ENCODE data around the gene LRCH1. TPM values are rescaled to one million over a fixed set of nuclear protein-coding genes. Genes with fewer than 3 reads are reported as not detected.

Gene LRCH1
- total and polyA plus RNA-seq, 2 of the 4 experiments (the other 2 are of a cell fraction): 7.0 to 8.8 TPM

DNA sequence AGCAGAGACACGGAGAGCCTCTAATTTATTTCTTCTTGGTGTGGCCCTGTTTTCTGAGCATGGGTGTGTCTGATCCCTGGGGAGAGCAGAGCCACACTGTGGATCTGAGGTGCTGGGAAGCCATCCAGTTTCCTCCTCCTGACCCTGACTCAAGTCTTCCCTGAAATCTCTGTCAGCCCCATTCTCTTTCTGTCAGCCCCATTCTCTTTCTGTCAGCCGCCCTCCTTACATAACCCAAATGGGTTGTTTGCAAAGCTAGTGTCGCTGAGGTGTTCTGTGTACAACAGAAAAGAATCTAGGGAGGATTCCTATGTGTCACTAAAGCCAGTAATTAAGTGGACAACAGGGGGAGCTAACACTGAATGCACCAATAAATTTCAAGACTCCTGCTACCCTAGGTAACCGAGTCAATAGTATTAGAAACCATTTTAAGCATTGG is 50.2 kb downstream of the LRCH1 start:
- in situ Hi-C loops (cut with MboI; ENCODE audit: low sequenced_read_pairs): no loop called here
- no peaks in the 10 kb centered on the region for H3K9me3 ChIP-seq (ENCODE audit: control insufficient read depth, insufficient read depth, low read length)
- no peak overlapping the region for H3K4me2 ChIP-seq (ENCODE audit: low read depth, low read length)
- H4K5ac ChIP-seq (ENCODE audit: low read depth, low read length): no peak overlapping the region
- WGBS, 2 experiments (ENCODE audit: extremely low coverage in 2 of 2, insufficient read length in 1 of 2): no CpG with 5 or more reads among the region's 4 CpGs
- H3K27me3 ChIP-seq (ENCODE audit: control insufficient read depth, insufficient read depth, low read length): no peaks in the 10 kb centered on the region
- no peak overlapping the region for H2BK15ac ChIP-seq (ENCODE audit: low read depth, low read length)
- DNase-seq: no peak
- H2BK20ac ChIP-seq (ENCODE audit: low read depth, low read length): no peak overlapping the region
- H2BK120ac ChIP-seq (ENCODE audit: low read depth, low read length): no peak overlapping the region
- POLR2A ChIA-PET (ENCODE audit: unreplicated experiment): no interaction called here
- H3K79me1 ChIP-seq (ENCODE audit: low read depth in 1 of 2, low read length in 2 of 2): peaks cover 26 to 86% of the 10 kb centered on the region in 2 experiments
- intact Hi-C loops (cut with micrococcal nuclease): no loop called here
- H4K91ac ChIP-seq (ENCODE audit: insufficient read depth, low read depth, low read length): no peak overlapping the region
- H3K4me1 ChIP-seq (ENCODE audit: control insufficient read depth, insufficient read depth, low read length): peaks cover 13% of the 10 kb centered on the region
- no peak overlapping the region for H2AK9ac ChIP-seq (replicated peaks; ENCODE audit: low read depth, low read length, poor library complexity)
- no peak overlapping the region for H3K9ac ChIP-seq (ENCODE audit: low read depth, low read length)
- H3K9me1 ChIP-seq (ENCODE audit: insufficient read depth, low read length): peaks cover 12% of the 10 kb centered on the region
- no peak overlapping the region for H3K18ac ChIP-seq (ENCODE audit: low read depth, low read length)
- CTCF ChIA-PET: interaction anchor here (0.6 to 1.1 kb wide), 3 partner anchors 81 to 131 kb away, joined by 3 to 4 read pairs (median 3); no protein-coding TSS in a partner anchor
- no peak overlapping the region for H3K4me3 ChIP-seq (ENCODE audit: insufficient read depth, low read depth, low read length)
- H3K56ac ChIP-seq (ENCODE audit: extremely low read depth, insufficient read depth, low read length): no peak overlapping the region
- ATAC-seq (ENCODE audit: low read depth): no peak
- no peaks in the 10 kb centered on the region for H3K36me3 ChIP-seq (ENCODE audit: control insufficient read depth, insufficient read depth, low read length)
- peaks cover 57% of the 10 kb centered on the region for H4K20me1 ChIP-seq (ENCODE audit: insufficient read depth, low read length)
- H2AK5ac ChIP-seq (ENCODE audit: low read depth, low read length): peak overlapping the region; percentile 1; the same call in 1 of the 2 replicates
- no TSS peak for BruUV-seq (replicated peaks)
- H2BK5ac ChIP-seq (ENCODE audit: low read depth, low read length, poor library complexity, severe bottlenecking): no peak overlapping the region
- no peak overlapping the region for H2AFZ ChIP-seq (replicated peaks; ENCODE audit: low read length, poor library complexity)
- H4K8ac ChIP-seq (ENCODE audit: low read depth in 2 of 2, low read length in 2 of 2): no peak overlapping the region
- dilution Hi-C loops (cut with HindIII; ENCODE audit: low sequenced_read_pairs, unreplicated experiment): no loop called here
- H3K23ac ChIP-seq (ENCODE audit: low read depth, low read length): no peak overlapping the region
- H3K4ac ChIP-seq (ENCODE audit: low read depth, low read length): no peak overlapping the region
- no peak overlapping the region for H3K14ac ChIP-seq (replicated peaks; ENCODE audit: low read depth, low read length)
- H3K27ac ChIP-seq (ENCODE audit: insufficient read depth, low read length): no peak overlapping the region
- no peak for TF ChIP-seq FOS (IDR thresholded peaks at IDR 0.05; ENCODE audit: low read depth, low read length)
- 0 out of 2 replicates have a peak, but pooled peaks have one; percentile 18 for TF ChIP-seq CTCF (conservative IDR thresholded peaks at IDR 0.05; ENCODE audit: low read depth, low read length)
- TF ChIP-seq CEBPB (IDR thresholded peaks at IDR 0.05; ENCODE audit: low read depth, low read length): no peak
- TF ChIP-seq, protein P1, sequence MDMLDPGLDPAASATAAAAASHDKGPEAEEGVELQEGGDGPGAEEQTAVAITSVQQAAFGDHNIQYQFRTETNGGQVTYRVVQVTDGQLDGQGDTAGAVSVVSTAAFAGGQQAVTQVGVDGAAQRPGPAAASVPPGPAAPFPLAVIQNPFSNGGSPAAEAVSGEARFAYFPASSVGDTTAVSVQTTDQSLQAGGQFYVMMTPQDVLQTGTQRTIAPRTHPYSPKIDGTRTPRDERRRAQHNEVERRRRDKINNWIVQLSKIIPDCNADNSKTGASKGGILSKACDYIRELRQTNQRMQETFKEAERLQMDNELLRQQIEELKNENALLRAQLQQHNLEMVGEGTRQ (IDR thresholded peaks at IDR 0.05; ENCODE audit: low read depth, low read length): no peak
